Neural cell (in vitro differentiated cells): ENCODE data around the gene CLASP2. TPM values are rescaled to one million over a fixed set of nuclear protein-coding genes. Genes with fewer than 3 reads are reported as not detected.

Experiments used
- H2AFZ ChIP-seq: fragments of 200-600, 300-800 bp; sonication (generic), shearing (Covaris generic); 2 replicates; pipeline ENCODE4 v1.6.0; 2014; ENCODE audit warnings: low read depth, mild to moderate bottlenecking, antibody characterized with exemption, low read length, moderate library complexity
- H3F3A ChIP-seq: fragments of 200-600 bp; shearing (Covaris generic); 2 replicates; pipeline ENCODE4 v1.6.1; 2016; ENCODE audit warnings: mild to moderate bottlenecking, moderate library complexity, mixed read lengths, antibody characterized with exemption, low read length; ENCODE audit not compliant: insufficient read depth, poor library complexity, severe bottlenecking
- H3K27ac ChIP-seq: fragments of 200-600, 300-800 bp; sonication (generic), shearing (Covaris generic); 2 replicates; pipeline ENCODE4 v1.5.1; 2014; ENCODE audit warnings: mild to moderate bottlenecking, low read length, moderate library complexity
- H3K27me3 ChIP-seq: fragments of 300-800, 200-600 bp; sonication (generic), shearing (Covaris generic); 2 replicates; pipeline ENCODE4 v1.6.0; 2014; ENCODE audit warnings: mild to moderate bottlenecking, low read depth, low read length, moderate library complexity; ENCODE audit not compliant: insufficient read depth
- H3K36me3 ChIP-seq: fragments of 300-800, 200-600 bp; sonication (generic), shearing (Covaris generic); 2 replicates; pipeline ENCODE4 v1.5.1; 2014; ENCODE audit warnings: mild to moderate bottlenecking, antibody characterized with exemption, low read length, moderate library complexity; ENCODE audit not compliant: insufficient read depth
- H3K4me2 ChIP-seq: fragments of 300-800, 200-600 bp; sonication (generic), shearing (Covaris generic); 2 replicates; pipeline ENCODE4 v1.6.0; 2014; ENCODE audit warnings: mild to moderate bottlenecking, low read length
- H3K4me3 ChIP-seq: fragments of 300-800, 200-600 bp; sonication (generic), shearing (Covaris generic); 2 replicates; pipeline ENCODE4 v1.5.1; 2014; ENCODE audit warnings: mild to moderate bottlenecking, low read length, moderate library complexity
- H3K79me2 ChIP-seq: fragments of 200-600 bp; shearing (Covaris generic); replicated peaks from 2 replicates; pipeline ENCODE4 v1.6.0; 2014; ENCODE audit warnings: mild to moderate bottlenecking, low read length, moderate library complexity; ENCODE audit not compliant: insufficient read depth
- H3K9ac ChIP-seq: fragments of 300-800, 200-600 bp; sonication (generic), shearing (Covaris generic); 2 replicates; pipeline ENCODE4 v1.6.1; 2016; ENCODE audit warnings: mild to moderate bottlenecking, low read length, mixed read lengths
- H3K9me2 ChIP-seq: fragments of 200-600 bp; shearing (Covaris generic); 2 replicates; pipeline ENCODE4 v1.6.1; 2016; ENCODE audit warnings: mild to moderate bottlenecking, low read length, mixed read lengths; ENCODE audit not compliant: insufficient read depth
- H3K9me3 ChIP-seq: fragments of 200-600, 300-800 bp; sonication (generic), shearing (Covaris generic); 2 replicates; pipeline ENCODE4 v1.6.1; 2016; ENCODE audit warnings: mild to moderate bottlenecking, mixed run types, low read length, moderate library complexity, mixed read lengths
- H4K20me1 ChIP-seq: fragments of 200-600 bp; shearing (Covaris generic); 2 replicates; pipeline ENCODE4 v1.6.1; 2016; ENCODE audit warnings: mild to moderate bottlenecking, mixed run types; ENCODE audit not compliant: insufficient read depth
- CTCF ChIP-seq: fragments of 450-650 bp; IDR thresholded peaks from 2 replicates; pipeline ENCODE4 v1.5.1; 2014; ENCODE audit warnings: antibody characterized with exemption, mild to moderate bottlenecking, moderate library complexity; ENCODE audit not compliant: poor library complexity, severe bottlenecking
- EP300 ChIP-seq: fragments of 450-650 bp; conservative IDR thresholded peaks from 2 replicates; pipeline ENCODE4 v1.6.1; 2014; ENCODE audit warnings: antibody characterized with exemption, mild to moderate bottlenecking, moderate library complexity; ENCODE audit not compliant: poor library complexity, severe bottlenecking
- EZH2 ChIP-seq: fragments of 200-600, 300-800 bp; shearing (Covaris generic), sonication (generic); IDR thresholded peaks from 2 replicates; pipeline ENCODE4 v1.6.1; 2014; ENCODE audit warnings: antibody characterized with exemption, low read length, borderline replicate concordance, mild to moderate bottlenecking; ENCODE audit not compliant: insufficient read depth, poor library complexity, severe bottlenecking
- MXI1 ChIP-seq: fragments of 450-650 bp; conservative IDR thresholded peaks from 2 replicates; pipeline ENCODE4 v1.6.1; 2014; ENCODE audit warnings: antibody characterized with exemption, mild to moderate bottlenecking; ENCODE audit not compliant: poor library complexity, severe bottlenecking
- POLR2AphosphoS5 ChIP-seq: IDR thresholded peaks from 2 replicates; pipeline ENCODE4 v1.6.1; 2012
- RAD21 ChIP-seq: fragments of 450-650 bp; conservative IDR thresholded peaks from 2 replicates; pipeline ENCODE4 v1.6.1; 2014; ENCODE audit warnings: antibody characterized with exemption, mild to moderate bottlenecking, moderate library complexity
- REST ChIP-seq: IDR thresholded peaks from 2 replicates; pipeline ENCODE4 v1.6.1; 2012; ENCODE audit warnings: borderline replicate concordance
- SMC3 ChIP-seq: fragments of 450-650 bp; conservative IDR thresholded peaks from 2 replicates; pipeline ENCODE4 v1.6.1; 2014; ENCODE audit warnings: antibody characterized with exemption, mild to moderate bottlenecking, moderate library complexity; ENCODE audit not compliant: poor library complexity
- TAF1 ChIP-seq: IDR thresholded peaks from 2 replicates; pipeline ENCODE4 v1.6.1; 2012; ENCODE audit warnings: low read depth
- polyA plus RNA-seq: library from polyadenylated mRNA; depleted of rRNA; stranded (reverse); fragments of >200 nt; gene quantifications from 2 replicates; pipeline ENCODE4 v1.2.3, GENCODE V29; 2014

CLASP2 gene
- polyA plus RNA-seq, 1 donor from 2014 or later, result 938 TPM

- TF ChIP-seq REST, result no peak
- TF ChIP-seq MXI1, result no peak
- no peak for TF ChIP-seq RAD21
- Histone ChIP-seq H3K79me2 (no peaks in the 10 kb centered on the region), H3K27me3 (no peaks in the 10 kb centered on the region), H3F3A (no peaks in the 10 kb centered on the region), H3K9ac (no peak overlapping the region), H3K27ac (no peak overlapping the region), H2AFZ (no peak overlapping the region), H4K20me1 (no peaks in the 10 kb centered on the region), H3K4me2 (no peak overlapping the region), H3K9me3 (no peaks in the 10 kb centered on the region), H3K36me3 (peaks cover 20% of the 10 kb centered on the region), H3K4me3 (no peak overlapping the region), H3K9me2 (no peaks in the 10 kb centered on the region)
Observed at GRCh38 chr3:33541918-33542317, 176.1 kb downstream of the CLASP2 start.

- TF ChIP-seq SMC3 (no peak), POLR2AphosphoS5 (no peak), REST (no peak), EP300 (no peak), CTCF (no peak), RAD21 (no peak), MXI1 (no peak), TAF1 (no peak), EZH2 (no peak)
- Histone ChIP-seq H3K79me2 (no peaks in the 10 kb centered on the region), H3F3A (no peaks in the 10 kb centered on the region), H3K9me2 (no peaks in the 10 kb centered on the region), H3K9ac (no peak overlapping the region), H4K20me1 (no peaks in the 10 kb centered on the region), H3K27ac (no peak overlapping the region), H3K27me3 (no peaks in the 10 kb centered on the region), H3K36me3 (peaks cover 21% of the 10 kb centered on the region), H2AFZ (no peak overlapping the region), H3K4me3 (no peak overlapping the region), H3K9me3 (no peaks in the 10 kb centered on the region), H3K4me2 (no peak overlapping the region)
Observed at GRCh38 chr3:33538678-33539339, 179.2 kb downstream of the CLASP2 start.
